WTC11 (cell line): Measurements from ENCODE around the gene SEBOX. TPM values are rescaled to one million over a fixed set of nuclear protein-coding genes. Genes with fewer than 3 reads are reported as not detected.

Source experiments
- ATAC-seq: fragments of 200-7000 bp; cut with Tn5 transposase; 2 replicates; pipeline ENCODE4 v1.10.0; 2021; ENCODE audit warnings: mild to moderate bottlenecking, moderate library complexity
- CTCF ChIA-PET: fragments of 300-600 bp; sonication (Branson Sonifier 250); formaldehyde crosslinking; loops from one replicate; lab custom pipeline; 2021; ENCODE audit warnings: antibody characterized with exemption; lab: Charles Lee
- POLR2A ChIA-PET: fragments of 350-600 bp; sonication (Branson Sonifier 250); formaldehyde crosslinking; loops from one replicate; lab custom pipeline; 2021; ENCODE audit warnings: antibody characterized with exemption; lab: Charles Lee
- DNase-seq: peaks from one replicate; pipeline ENCODE4 v3.0.0; 2021; ENCODE audit warnings: low spot score
- H3K27ac Mint-ChIP-seq: 2 replicates; pipeline ENCODE4 v1.8.0; 2021; ENCODE audit warnings: mixed read lengths
- H3K27me3 Mint-ChIP-seq: 2 replicates; pipeline ENCODE4 v1.8.0; 2021; ENCODE audit warnings: low read depth, mild to moderate bottlenecking, moderate library complexity, mixed read lengths
- H3K36me3 Mint-ChIP-seq: 2 replicates; pipeline ENCODE4 v1.8.0; 2021; ENCODE audit warnings: mixed read lengths
- H3K4me1 Mint-ChIP-seq: 2 replicates; pipeline ENCODE4 v1.8.0; 2022; ENCODE audit warnings: mixed read lengths
- H3K4me3 Mint-ChIP-seq: 2 replicates; pipeline ENCODE4 v1.8.0; 2021; ENCODE audit warnings: mild to moderate bottlenecking, moderate library complexity, mixed read lengths
- H3K9me3 Mint-ChIP-seq: 2 replicates; pipeline ENCODE4 v1.8.0; 2021; ENCODE audit warnings: mixed read lengths
- CBFB ChIP-seq: sonication (generic); formaldehyde crosslinking; IDR thresholded peaks from 2 replicates; pipeline ENCODE4 v1.8.1; 2022; ENCODE audit warnings: mild to moderate bottlenecking, low read depth, missing genetic modification reagents
- ESRRA ChIP-seq: sonication (generic); formaldehyde crosslinking; IDR thresholded peaks from 2 replicates; pipeline ENCODE4 v1.8.1; 2022; ENCODE audit warnings: mild to moderate bottlenecking, missing genetic modification reagents, borderline replicate concordance
- FOXP1 ChIP-seq: sonication (generic); formaldehyde crosslinking; IDR thresholded peaks from 2 replicates; pipeline ENCODE4 v1.8.0; 2022; ENCODE audit warnings: missing genetic modification reagents, mild to moderate bottlenecking, moderate library complexity, borderline replicate concordance
- NR3C1 ChIP-seq: sonication (generic); formaldehyde crosslinking; conservative IDR thresholded peaks from 2 replicates; pipeline ENCODE4 v1.8.1; 2023; ENCODE audit warnings: low read depth, mild to moderate bottlenecking, missing genetic modification reagents
- total RNA-seq: library from RNA; stranded (reverse); gene quantifications from 3 replicates; pipeline ENCODE4 v1.2.3, GENCODE V29; 2021
- TF ChIP-seq, protein P1 (sequence below): sonication (generic); formaldehyde crosslinking; IDR thresholded peaks from 2 replicates; pipeline ENCODE4 v1.8.1; 2022; ENCODE audit warnings: low read depth, mild to moderate bottlenecking, moderate library complexity, missing genetic modification reagents, borderline replicate concordance
- TF ChIP-seq, protein P2 (sequence below): sonication (generic); formaldehyde crosslinking; IDR thresholded peaks from 2 replicates; pipeline ENCODE4 v1.8.0; 2022; ENCODE audit warnings: mild to moderate bottlenecking, missing genetic modification reagents
- TF ChIP-seq, protein P3 (sequence below): fragments of 250-450 bp; sonication (Bioruptor Pico); IDR thresholded peaks from 2 replicates; pipeline ENCODE4 v1.9.0; 2021; ENCODE audit warnings: mild to moderate bottlenecking, borderline replicate concordance
- TF ChIP-seq, protein P4 (sequence below): fragments of 250-450 bp; sonication (Bioruptor Pico); IDR thresholded peaks from 2 replicates; pipeline ENCODE4 v1.9.0; 2021; ENCODE audit warnings: mild to moderate bottlenecking
- TF ChIP-seq, protein P5 (sequence below): sonication (generic); formaldehyde crosslinking; IDR thresholded peaks from 2 replicates; pipeline ENCODE4 v1.8.0; 2022; ENCODE audit warnings: missing genetic modification reagents
- TF ChIP-seq, protein P6 (sequence below): fragments of 250-450 bp; sonication (Bioruptor Pico); IDR thresholded peaks from 2 replicates; pipeline ENCODE4 v2.1.2; 2022; ENCODE audit warnings: mild to moderate bottlenecking, moderate library complexity

Gene SEBOX
- total RNA-seq, 1 experiment from 2014 or later = not detected

DNA sequence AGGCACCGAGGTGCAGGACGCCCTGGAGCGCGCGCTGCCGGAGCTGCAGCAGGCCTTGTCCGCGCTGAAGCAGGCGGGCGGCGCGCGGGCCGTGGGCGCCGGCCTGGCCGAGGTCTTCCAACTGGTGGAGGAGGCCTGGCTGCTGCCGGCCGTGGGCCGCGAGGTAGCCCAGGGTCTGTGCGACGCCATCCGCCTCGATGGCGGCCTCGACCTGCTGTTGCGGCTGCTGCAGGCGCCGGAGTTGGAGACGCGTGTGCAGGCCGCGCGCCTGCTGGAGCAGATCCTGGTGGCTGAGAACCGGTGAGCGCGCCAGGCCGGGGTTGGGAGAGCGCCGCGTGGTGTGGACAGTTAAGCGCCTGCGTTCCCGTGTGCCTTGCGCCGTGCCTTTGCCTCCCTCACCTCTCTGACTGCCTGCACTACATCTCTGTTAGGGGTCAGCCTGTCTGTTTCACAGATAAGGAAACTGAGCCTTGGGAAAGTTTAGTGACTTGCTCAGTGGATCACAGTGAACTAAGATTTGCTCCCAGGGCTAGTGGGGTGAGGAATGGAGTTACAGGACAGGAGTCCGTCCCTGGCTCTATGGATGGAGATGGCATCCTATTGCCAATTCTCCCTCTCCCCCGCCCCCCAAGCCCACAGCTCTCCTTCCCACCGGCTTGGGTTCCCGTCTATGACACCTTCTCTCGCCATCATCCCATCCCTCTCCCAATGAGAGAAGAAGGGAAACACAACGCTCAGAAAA lies 7.4 kb upstream of the SEBOX start:
- POLR2A ChIA-PET = no interaction called here
- Mint-ChIP-seq H3K4me3 (peak overlapping the region; percentile 58), H3K27me3 (peaks cover 45% of the 10 kb centered on the region), H3K4me1 (peaks cover 21% of the 10 kb centered on the region), H3K9me3 (no peaks in the 10 kb centered on the region), H3K27ac (no peak overlapping the region), H3K36me3 (no peaks in the 10 kb centered on the region)
- ATAC-seq = no peak
- CTCF ChIA-PET = interaction anchor here (0.6 to 2.4 kb wide), 4 partner anchors 36 to 89 kb away, joined by 4 to 15 read pairs (median 5); partner anchors contain the start of genes IFT20 and TNFAIP1
- TF ChIP-seq, protein P1, sequence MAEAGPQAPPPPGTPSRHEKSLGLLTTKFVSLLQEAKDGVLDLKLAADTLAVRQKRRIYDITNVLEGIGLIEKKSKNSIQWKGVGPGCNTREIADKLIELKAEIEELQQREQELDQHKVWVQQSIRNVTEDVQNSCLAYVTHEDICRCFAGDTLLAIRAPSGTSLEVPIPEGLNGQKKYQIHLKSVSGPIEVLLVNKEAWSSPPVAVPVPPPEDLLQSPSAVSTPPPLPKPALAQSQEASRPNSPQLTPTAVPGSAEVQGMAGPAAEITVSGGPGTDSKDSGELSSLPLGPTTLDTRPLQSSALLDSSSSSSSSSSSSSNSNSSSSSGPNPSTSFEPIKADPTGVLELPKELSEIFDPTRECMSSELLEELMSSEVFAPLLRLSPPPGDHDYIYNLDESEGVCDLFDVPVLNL (CRISPR knock-in tag) = no peak
- TF ChIP-seq, protein P2, sequence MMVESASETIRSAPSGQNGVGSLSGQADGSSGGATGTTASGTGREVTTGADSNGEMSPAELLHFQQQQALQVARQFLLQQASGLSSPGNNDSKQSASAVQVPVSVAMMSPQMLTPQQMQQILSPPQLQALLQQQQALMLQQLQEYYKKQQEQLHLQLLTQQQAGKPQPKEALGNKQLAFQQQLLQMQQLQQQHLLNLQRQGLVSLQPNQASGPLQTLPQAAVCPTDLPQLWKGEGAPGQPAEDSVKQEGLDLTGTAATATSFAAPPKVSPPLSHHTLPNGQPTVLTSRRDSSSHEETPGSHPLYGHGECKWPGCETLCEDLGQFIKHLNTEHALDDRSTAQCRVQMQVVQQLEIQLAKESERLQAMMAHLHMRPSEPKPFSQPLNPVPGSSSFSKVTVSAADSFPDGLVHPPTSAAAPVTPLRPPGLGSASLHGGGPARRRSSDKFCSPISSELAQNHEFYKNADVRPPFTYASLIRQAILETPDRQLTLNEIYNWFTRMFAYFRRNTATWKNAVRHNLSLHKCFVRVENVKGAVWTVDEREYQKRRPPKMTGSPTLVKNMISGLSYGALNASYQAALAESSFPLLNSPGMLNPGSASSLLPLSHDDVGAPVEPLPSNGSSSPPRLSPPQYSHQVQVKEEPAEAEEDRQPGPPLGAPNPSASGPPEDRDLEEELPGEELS (CRISPR knock-in tag) = 0 out of 2 replicates have a peak, but pooled peaks have one; percentile 47
- TF ChIP-seq, protein P3, sequence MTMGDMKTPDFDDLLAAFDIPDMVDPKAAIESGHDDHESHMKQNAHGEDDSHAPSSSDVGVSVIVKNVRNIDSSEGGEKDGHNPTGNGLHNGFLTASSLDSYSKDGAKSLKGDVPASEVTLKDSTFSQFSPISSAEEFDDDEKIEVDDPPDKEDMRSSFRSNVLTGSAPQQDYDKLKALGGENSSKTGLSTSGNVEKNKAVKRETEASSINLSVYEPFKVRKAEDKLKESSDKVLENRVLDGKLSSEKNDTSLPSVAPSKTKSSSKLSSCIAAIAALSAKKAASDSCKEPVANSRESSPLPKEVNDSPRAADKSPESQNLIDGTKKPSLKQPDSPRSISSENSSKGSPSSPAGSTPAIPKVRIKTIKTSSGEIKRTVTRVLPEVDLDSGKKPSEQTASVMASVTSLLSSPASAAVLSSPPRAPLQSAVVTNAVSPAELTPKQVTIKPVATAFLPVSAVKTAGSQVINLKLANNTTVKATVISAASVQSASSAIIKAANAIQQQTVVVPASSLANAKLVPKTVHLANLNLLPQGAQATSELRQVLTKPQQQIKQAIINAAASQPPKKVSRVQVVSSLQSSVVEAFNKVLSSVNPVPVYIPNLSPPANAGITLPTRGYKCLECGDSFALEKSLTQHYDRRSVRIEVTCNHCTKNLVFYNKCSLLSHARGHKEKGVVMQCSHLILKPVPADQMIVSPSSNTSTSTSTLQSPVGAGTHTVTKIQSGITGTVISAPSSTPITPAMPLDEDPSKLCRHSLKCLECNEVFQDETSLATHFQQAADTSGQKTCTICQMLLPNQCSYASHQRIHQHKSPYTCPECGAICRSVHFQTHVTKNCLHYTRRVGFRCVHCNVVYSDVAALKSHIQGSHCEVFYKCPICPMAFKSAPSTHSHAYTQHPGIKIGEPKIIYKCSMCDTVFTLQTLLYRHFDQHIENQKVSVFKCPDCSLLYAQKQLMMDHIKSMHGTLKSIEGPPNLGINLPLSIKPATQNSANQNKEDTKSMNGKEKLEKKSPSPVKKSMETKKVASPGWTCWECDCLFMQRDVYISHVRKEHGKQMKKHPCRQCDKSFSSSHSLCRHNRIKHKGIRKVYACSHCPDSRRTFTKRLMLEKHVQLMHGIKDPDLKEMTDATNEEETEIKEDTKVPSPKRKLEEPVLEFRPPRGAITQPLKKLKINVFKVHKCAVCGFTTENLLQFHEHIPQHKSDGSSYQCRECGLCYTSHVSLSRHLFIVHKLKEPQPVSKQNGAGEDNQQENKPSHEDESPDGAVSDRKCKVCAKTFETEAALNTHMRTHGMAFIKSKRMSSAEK (CRISPR knock-in tag) = no peak
- TF ChIP-seq, protein P4, sequence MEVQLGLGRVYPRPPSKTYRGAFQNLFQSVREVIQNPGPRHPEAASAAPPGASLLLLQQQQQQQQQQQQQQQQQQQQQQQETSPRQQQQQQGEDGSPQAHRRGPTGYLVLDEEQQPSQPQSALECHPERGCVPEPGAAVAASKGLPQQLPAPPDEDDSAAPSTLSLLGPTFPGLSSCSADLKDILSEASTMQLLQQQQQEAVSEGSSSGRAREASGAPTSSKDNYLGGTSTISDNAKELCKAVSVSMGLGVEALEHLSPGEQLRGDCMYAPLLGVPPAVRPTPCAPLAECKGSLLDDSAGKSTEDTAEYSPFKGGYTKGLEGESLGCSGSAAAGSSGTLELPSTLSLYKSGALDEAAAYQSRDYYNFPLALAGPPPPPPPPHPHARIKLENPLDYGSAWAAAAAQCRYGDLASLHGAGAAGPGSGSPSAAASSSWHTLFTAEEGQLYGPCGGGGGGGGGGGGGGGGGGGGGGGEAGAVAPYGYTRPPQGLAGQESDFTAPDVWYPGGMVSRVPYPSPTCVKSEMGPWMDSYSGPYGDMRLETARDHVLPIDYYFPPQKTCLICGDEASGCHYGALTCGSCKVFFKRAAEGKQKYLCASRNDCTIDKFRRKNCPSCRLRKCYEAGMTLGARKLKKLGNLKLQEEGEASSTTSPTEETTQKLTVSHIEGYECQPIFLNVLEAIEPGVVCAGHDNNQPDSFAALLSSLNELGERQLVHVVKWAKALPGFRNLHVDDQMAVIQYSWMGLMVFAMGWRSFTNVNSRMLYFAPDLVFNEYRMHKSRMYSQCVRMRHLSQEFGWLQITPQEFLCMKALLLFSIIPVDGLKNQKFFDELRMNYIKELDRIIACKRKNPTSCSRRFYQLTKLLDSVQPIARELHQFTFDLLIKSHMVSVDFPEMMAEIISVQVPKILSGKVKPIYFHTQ (CRISPR knock-in tag) = no peak
- TF ChIP-seq NR3C1 (CRISPR knock-in tag) (0 out of 2 replicates have a peak, but pooled peaks have one; percentile 74), CBFB (CRISPR knock-in tag) (0 out of 2 replicates have a peak, but pooled peaks have one; percentile 28), ESRRA (CRISPR knock-in tag) (0 out of 2 replicates have a peak, but pooled peaks have one; percentile 31), FOXP1 (CRISPR knock-in tag) (0 out of 2 replicates have a peak, but pooled peaks have one; percentile 15)
- TF ChIP-seq, protein P5, sequence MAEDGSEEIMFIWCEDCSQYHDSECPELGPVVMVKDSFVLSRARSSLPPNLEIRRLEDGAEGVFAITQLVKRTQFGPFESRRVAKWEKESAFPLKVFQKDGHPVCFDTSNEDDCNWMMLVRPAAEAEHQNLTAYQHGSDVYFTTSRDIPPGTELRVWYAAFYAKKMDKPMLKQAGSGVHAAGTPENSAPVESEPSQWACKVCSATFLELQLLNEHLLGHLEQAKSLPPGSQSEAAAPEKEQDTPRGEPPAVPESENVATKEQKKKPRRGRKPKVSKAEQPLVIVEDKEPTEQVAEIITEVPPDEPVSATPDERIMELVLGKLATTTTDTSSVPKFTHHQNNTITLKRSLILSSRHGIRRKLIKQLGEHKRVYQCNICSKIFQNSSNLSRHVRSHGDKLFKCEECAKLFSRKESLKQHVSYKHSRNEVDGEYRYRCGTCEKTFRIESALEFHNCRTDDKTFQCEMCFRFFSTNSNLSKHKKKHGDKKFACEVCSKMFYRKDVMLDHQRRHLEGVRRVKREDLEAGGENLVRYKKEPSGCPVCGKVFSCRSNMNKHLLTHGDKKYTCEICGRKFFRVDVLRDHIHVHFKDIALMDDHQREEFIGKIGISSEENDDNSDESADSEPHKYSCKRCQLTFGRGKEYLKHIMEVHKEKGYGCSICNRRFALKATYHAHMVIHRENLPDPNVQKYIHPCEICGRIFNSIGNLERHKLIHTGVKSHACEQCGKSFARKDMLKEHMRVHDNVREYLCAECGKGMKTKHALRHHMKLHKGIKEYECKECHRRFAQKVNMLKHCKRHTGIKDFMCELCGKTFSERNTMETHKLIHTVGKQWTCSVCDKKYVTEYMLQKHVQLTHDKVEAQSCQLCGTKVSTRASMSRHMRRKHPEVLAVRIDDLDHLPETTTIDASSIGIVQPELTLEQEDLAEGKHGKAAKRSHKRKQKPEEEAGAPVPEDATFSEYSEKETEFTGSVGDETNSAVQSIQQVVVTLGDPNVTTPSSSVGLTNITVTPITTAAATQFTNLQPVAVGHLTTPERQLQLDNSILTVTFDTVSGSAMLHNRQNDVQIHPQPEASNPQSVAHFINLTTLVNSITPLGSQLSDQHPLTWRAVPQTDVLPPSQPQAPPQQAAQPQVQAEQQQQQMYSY (CRISPR knock-in tag) = peak; percentile 40; the same call in 1 of the 2 replicates
- TF ChIP-seq, protein P6, sequence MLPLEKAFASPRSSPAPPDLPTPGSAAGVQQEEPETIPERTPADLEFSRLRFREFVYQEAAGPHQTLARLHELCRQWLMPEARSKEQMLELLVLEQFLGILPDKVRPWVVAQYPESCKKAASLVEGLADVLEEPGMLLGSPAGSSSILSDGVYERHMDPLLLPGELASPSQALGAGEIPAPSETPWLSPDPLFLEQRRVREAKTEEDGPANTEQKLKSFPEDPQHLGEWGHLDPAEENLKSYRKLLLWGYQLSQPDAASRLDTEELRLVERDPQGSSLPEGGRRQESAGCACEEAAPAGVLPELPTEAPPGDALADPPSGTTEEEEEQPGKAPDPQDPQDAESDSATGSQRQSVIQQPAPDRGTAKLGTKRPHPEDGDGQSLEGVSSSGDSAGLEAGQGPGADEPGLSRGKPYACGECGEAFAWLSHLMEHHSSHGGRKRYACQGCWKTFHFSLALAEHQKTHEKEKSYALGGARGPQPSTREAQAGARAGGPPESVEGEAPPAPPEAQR = no peak
- DNase-seq = peak; percentile 33
